ENCODE results near the gene PNCK. TPM values are rescaled to one million over a fixed set of nuclear protein-coding genes. Genes with fewer than 3 reads are reported as not detected.

PNCK gene
- total RNA-seq, 1 experiment from 2014 or later, result 1.1 TPM

DNA sequence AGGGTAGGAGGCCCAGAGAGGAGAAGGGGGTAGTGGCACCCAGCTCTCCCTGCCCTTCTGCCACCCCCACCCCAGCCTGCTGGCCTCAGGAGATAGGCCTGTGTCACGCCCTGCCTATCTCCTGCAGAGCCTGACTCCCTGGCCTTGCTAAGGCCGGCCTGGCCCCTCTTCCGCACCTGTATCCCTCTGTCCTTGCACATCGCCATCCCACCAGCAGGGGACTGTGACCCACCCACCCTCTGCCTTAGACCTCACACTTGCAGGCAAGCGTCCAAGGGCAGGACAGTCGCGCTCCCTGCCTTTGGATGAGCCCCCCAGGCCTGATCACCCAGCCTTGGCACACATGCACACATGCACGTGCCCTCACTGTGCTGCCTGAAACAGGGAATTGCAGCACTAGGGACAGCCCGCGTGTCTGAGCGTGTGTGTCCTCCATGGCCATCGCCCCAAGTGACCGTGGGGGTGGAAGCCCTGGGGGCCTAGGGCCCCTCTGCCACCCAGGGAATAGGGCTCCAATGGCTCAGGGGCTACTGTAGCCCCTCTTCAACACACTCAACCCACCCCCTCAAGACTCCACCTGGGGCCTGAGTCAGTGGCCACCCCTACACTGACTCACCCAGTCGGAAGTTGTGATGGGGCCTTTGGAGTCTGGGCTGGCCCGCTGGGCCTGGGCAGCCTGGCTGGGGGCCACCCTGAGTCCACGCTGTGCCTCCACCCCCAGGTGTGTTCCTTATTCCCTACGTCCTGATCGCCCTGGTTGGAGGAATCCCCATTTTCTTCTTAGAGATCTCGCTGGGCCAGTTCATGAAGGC, 16.2 kb upstream of the PNCK start:
- intact Hi-C loops (cut with micrococcal nuclease; ENCODE audit: unreplicated experiment), result no loop called here
- CTCF ChIA-PET, result no interaction called here
- no peaks in the 10 kb centered on the region for H3K9me3 Mint-ChIP-seq (ENCODE audit: low read depth, unreplicated experiment)
- TF ChIP-seq, protein P1, sequence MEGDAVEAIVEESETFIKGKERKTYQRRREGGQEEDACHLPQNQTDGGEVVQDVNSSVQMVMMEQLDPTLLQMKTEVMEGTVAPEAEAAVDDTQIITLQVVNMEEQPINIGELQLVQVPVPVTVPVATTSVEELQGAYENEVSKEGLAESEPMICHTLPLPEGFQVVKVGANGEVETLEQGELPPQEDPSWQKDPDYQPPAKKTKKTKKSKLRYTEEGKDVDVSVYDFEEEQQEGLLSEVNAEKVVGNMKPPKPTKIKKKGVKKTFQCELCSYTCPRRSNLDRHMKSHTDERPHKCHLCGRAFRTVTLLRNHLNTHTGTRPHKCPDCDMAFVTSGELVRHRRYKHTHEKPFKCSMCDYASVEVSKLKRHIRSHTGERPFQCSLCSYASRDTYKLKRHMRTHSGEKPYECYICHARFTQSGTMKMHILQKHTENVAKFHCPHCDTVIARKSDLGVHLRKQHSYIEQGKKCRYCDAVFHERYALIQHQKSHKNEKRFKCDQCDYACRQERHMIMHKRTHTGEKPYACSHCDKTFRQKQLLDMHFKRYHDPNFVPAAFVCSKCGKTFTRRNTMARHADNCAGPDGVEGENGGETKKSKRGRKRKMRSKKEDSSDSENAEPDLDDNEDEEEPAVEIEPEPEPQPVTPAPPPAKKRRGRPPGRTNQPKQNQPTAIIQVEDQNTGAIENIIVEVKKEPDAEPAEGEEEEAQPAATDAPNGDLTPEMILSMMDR (IDR thresholded peaks at IDR 0.05; ENCODE audit: unreplicated experiment), result peak; percentile 22
- H3K4me3 Mint-ChIP-seq (ENCODE audit: low read depth, unreplicated experiment), result peak overlapping the region; percentile 26
- BruUV-seq (replicated peaks), result TSS peak; percentile 35
- H3K36me3 Mint-ChIP-seq (ENCODE audit: insufficient read depth, unreplicated experiment), result peaks cover 48% of the 10 kb centered on the region
- peak overlapping the region; percentile 36 for H3K27ac Mint-ChIP-seq (ENCODE audit: unreplicated experiment)
- H3K4me1 Mint-ChIP-seq (ENCODE audit: low read depth, unreplicated experiment), result no peaks in the 10 kb centered on the region
- peaks cover 14% of the 10 kb centered on the region for H3K27me3 Mint-ChIP-seq (ENCODE audit: unreplicated experiment)
- DNase-seq, result no peak

DNA sequence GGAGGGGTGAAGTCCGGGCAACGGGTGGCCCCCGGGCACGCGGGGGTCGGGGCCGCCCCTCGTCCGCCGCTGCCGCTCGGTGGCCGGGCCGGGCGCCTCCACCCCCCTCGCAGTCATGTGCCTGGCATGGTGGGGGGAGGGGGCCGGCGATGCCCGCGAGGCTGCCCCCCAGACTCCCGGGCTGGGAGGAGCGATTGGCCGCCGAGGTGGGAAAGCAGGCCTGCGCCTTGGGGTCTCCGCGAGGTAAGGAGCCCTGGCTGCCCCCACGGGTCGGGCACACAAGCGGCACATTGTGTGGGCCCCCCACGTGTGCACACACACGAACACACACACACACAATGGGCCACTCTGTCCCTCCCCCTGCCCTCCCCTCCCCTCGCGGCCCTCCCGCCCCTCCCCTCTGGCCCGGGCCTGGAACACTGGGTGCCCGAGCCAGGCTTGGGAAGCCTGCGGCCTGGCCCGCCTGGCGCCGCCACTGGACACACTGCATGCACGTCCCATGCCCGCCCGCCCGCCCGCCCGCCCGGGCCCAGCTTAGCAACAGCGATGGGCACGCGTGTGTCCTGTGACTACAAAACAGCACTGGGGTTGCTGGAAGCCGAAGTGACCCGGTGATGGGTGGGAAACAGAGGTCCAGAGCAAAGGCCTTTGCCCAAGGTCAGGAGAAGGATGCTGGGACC, 15.4 kb upstream of the PNCK start:
- Mint-ChIP-seq H3K4me1 (ENCODE audit: low read depth, unreplicated experiment) (no peaks in the 10 kb centered on the region), H3K27me3 (ENCODE audit: unreplicated experiment) (peaks cover 14% of the 10 kb centered on the region), H3K9me3 (ENCODE audit: low read depth, unreplicated experiment) (no peaks in the 10 kb centered on the region), H3K27ac (ENCODE audit: unreplicated experiment) (no peak overlapping the region), H3K4me3 (ENCODE audit: low read depth, unreplicated experiment) (peak overlapping the region; percentile 26), H3K36me3 (ENCODE audit: insufficient read depth, unreplicated experiment) (peaks cover 42% of the 10 kb centered on the region)
- CTCF ChIA-PET, result no interaction called here
- TF ChIP-seq, protein P1 (IDR thresholded peaks at IDR 0.05; ENCODE audit: unreplicated experiment), result no peak
- no TSS peak for BruUV-seq (replicated peaks)
- intact Hi-C loops (cut with micrococcal nuclease; ENCODE audit: unreplicated experiment), result no loop called here
- DNase-seq, result no peak

DNA sequence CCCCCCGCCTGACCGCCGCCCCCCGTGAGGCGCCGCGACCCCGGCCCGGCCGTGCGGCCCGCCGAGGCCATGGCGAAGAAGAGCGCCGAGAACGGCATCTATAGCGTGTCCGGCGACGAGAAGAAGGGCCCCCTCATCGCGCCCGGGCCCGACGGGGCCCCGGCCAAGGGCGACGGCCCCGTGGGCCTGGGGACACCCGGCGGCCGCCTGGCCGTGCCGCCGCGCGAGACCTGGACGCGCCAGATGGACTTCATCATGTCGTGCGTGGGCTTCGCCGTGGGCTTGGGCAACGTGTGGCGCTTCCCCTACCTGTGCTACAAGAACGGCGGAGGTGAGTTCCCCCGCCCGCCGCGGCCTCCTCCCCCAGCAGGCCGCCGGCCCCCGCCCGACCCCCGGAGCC, 14.9 kb upstream of the PNCK start:
- peaks cover 38% of the 10 kb centered on the region for H3K36me3 Mint-ChIP-seq (ENCODE audit: insufficient read depth, unreplicated experiment)
- H3K4me1 Mint-ChIP-seq (ENCODE audit: low read depth, unreplicated experiment), result no peaks in the 10 kb centered on the region
- no peak overlapping the region for H3K4me3 Mint-ChIP-seq (ENCODE audit: low read depth, unreplicated experiment)
- H3K27me3 Mint-ChIP-seq (ENCODE audit: unreplicated experiment), result peaks cover 14% of the 10 kb centered on the region
- no peak overlapping the region for H3K27ac Mint-ChIP-seq (ENCODE audit: unreplicated experiment)
- intact Hi-C loops (cut with micrococcal nuclease; ENCODE audit: unreplicated experiment), result no loop called here
- no peak for DNase-seq
- CTCF ChIA-PET, result no interaction called here
- BruUV-seq (replicated peaks), result no TSS peak
- TF ChIP-seq, protein P1 (IDR thresholded peaks at IDR 0.05; ENCODE audit: unreplicated experiment), result no peak
- no peaks in the 10 kb centered on the region for H3K9me3 Mint-ChIP-seq (ENCODE audit: low read depth, unreplicated experiment)

DNA sequence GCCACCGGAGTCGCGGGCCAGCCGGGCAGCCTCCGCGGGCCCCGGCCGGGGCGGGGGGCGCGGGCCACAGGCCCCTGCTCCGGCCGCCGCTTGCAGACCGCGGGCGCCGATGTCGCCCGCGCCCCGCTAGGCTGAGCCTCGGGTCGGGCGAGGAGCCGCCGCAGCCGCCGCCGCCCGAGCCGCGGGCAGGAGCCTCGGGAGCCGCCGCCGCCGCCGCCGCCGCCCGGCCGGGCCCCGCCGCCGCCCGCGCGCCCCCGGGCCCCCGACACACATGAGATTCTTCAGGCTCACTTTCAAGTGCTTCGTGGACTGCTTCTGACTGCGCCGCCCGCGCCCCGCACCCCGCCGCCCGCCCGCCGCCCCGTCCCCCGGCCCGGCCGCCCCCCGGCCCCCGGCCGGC, 14.5 kb upstream of the PNCK start:
- Mint-ChIP-seq H3K4me3 (ENCODE audit: low read depth, unreplicated experiment) (peak overlapping the region; percentile 63), H3K27ac (ENCODE audit: unreplicated experiment) (peak overlapping the region; percentile 50), H3K9me3 (ENCODE audit: low read depth, unreplicated experiment) (no peaks in the 10 kb centered on the region), H3K4me1 (ENCODE audit: low read depth, unreplicated experiment) (no peaks in the 10 kb centered on the region), H3K36me3 (ENCODE audit: insufficient read depth, unreplicated experiment) (peaks cover 33% of the 10 kb centered on the region), H3K27me3 (ENCODE audit: unreplicated experiment) (peaks cover 14% of the 10 kb centered on the region)
- no peak for DNase-seq
- intact Hi-C loops (cut with micrococcal nuclease; ENCODE audit: unreplicated experiment), result no loop called here
- CTCF ChIA-PET, result interaction anchor here (1.9 kb wide), 1 partner anchor 21 kb away, joined by 7 read pairs; no protein-coding TSS in a partner anchor
- TF ChIP-seq, protein P1 (IDR thresholded peaks at IDR 0.05; ENCODE audit: unreplicated experiment), result no peak
- no TSS peak for BruUV-seq (replicated peaks)

All from Calu3 (cell line).